HepG2 (cell line): Measurements from ENCODE around the gene PALM. TPM values are rescaled to one million over a fixed set of nuclear protein-coding genes. Genes with fewer than 3 reads are reported as not detected.

Source experiments
- GTF2F1 ChIP-seq: fragments of 150-350 bp; IDR thresholded peaks from 2 replicates; pipeline ENCODE4 v1.6.1; 2014; ENCODE audit warnings: low read length
- HIC2 ChIP-seq: sonication (generic); formaldehyde crosslinking; IDR thresholded peaks from 2 replicates; pipeline ENCODE4 v1.9.0; 2022; ENCODE audit warnings: low read depth, missing genetic modification reagents
- NFE2L2 ChIP-seq: fragments of 150-350 bp; IDR thresholded peaks from 2 replicates; pipeline ENCODE4 v1.6.1; 2014; ENCODE audit warnings: low read length
- PRPF4 ChIP-seq: fragments of 200-400 bp; formaldehyde crosslinking; IDR thresholded peaks from 2 replicates; pipeline ENCODE4 v1.6.1; 2016; ENCODE audit warnings: low read length, low read depth; ENCODE audit not compliant: poor library complexity, severe bottlenecking
- RBFOX2 ChIP-seq: fragments of 200-400 bp; formaldehyde crosslinking; IDR thresholded peaks from 2 replicates; pipeline ENCODE4 v1.6.1; 2017; ENCODE audit warnings: low read depth, mild to moderate bottlenecking, low read length
- SAFB2 ChIP-seq: sonication (generic); formaldehyde crosslinking; IDR thresholded peaks from 2 replicates; pipeline ENCODE4 v1.5.1; 2020; ENCODE audit warnings: missing genetic modification reagents, low read depth, mild to moderate bottlenecking, borderline replicate concordance
- SNAI1 ChIP-seq: sonication (generic); formaldehyde crosslinking; IDR thresholded peaks from 2 replicates; pipeline ENCODE4 v1.5.0; 2020; ENCODE audit warnings: mild to moderate bottlenecking, missing genetic modification reagents, borderline replicate concordance
- THAP9 ChIP-seq: sonication (generic); formaldehyde crosslinking; IDR thresholded peaks from 2 replicates; pipeline ENCODE4; 2020; ENCODE audit warnings: missing genetic modification reagents, mild to moderate bottlenecking, borderline replicate concordance
- THRA ChIP-seq: sonication (generic); formaldehyde crosslinking; IDR thresholded peaks from 2 replicates; pipeline ENCODE4 v1.4.0; 2020; ENCODE audit warnings: missing genetic modification reagents, borderline replicate concordance
- TOE1 ChIP-seq: sonication (generic); formaldehyde crosslinking; IDR thresholded peaks from 2 replicates; pipeline ENCODE4 v1.4.0; 2020; ENCODE audit warnings: mild to moderate bottlenecking, missing genetic modification reagents
- ZBTB44 ChIP-seq: sonication (generic); formaldehyde crosslinking; IDR thresholded peaks from 2 replicates; pipeline ENCODE4 v1.4.0; 2020; ENCODE audit warnings: missing genetic modification reagents
- polyA plus RNA-seq, 8 experiments: library from polyadenylated mRNA; depleted of rRNA in 3 of 8; stranded (reverse) in 7 of 8; unstranded in 1 of 8; fragments of >200 nt; fragmentation: Illumina TruSeq in 4 of 8; extraction: Trizol in 4 of 8; gene quantifications; 2 replicates each; pipeline versions ENCODE4 v1.2.1 to v1.2.3, GENCODE V29; 2011 to 2016; ENCODE audit warnings: low read depth in 4 of 8, missing spikeins in 1 of 8, mixed read lengths in 1 of 8; ENCODE audit not compliant: insufficient read depth in 1 of 8
- total RNA-seq, 5 experiments: library from RNA; depleted of rRNA; stranded (reverse); fragments of >200 nt; fragmentation: Illumina TruSeq; extraction: Trizol; gene quantifications; 2 replicates each; pipeline ENCODE4 v1.2.3, GENCODE V29; 2016; ENCODE audit warnings: low read depth in 1 of 5

PALM gene
- total and polyA plus RNA-seq, 2 of the 13 experiments (the other 11 are each of a cell fraction or from before 2014, with no cell fraction given): 4.0 to 9.7 TPM

- TF ChIP-seq GTF2F1: no peak
- no peak for TF ChIP-seq TOE1 (CRISPR knock-in tag)
- no peak for TF ChIP-seq SNAI1
- no peak for TF ChIP-seq RBFOX2
- TF ChIP-seq THRA (CRISPR knock-in tag): peak; percentile 52; the same call in 1 of the 2 replicates
- TF ChIP-seq ZBTB44: no peak
- no peak for TF ChIP-seq SAFB2 (CRISPR knock-in tag)
- TF ChIP-seq PRPF4: no peak
- TF ChIP-seq THAP9 (CRISPR knock-in tag): no peak
- peak; percentile 44; the same call in 1 of the 2 replicates for TF ChIP-seq HIC2 (CRISPR knock-in tag)
- TF ChIP-seq NFE2L2: no peak
These were observed 44.1 kb downstream of the PALM start (continued) for GRCh38 chr19:752652-753517.
